ENCODE measurements around the gene VILL.

- TF ChIP-seq EZH2 (IDR thresholded peaks at IDR 0.05; ENCODE audit: borderline replicate concordance, low read length) (no peak), CTCF (conservative IDR thresholded peaks at IDR 0.05 in 1 of 2, IDR thresholded peaks at IDR 0.05 in 1 of 2; ENCODE audit: extremely low read depth in 1 of 2, insufficient read depth in 1 of 2, low read depth in 1 of 2, low read length in 2 of 2) (no peak)
These were observed 46.3 kb downstream of the VILL start for GRCh38 chr3:38036906-38037305.
